Loucy (cell line): ENCODE measurements around the gene KCTD13.

ENCODE experiments used
- H2AFZ ChIP-seq: fragments of 200-600 bp; sonication (generic); 2 replicates; pipeline ENCODE4 v1.6.0; 2016; ENCODE audit warnings: antibody characterized with exemption, mild to moderate bottlenecking, low read length, moderate library complexity
- H3F3A ChIP-seq: fragments of 200-600 bp; 2 replicates; pipeline ENCODE4 v1.6.0; 2016; ENCODE audit warnings: antibody characterized with exemption, low read depth, mild to moderate bottlenecking
- H3K27me3 ChIP-seq: fragments of 200-600 bp; sonication (generic); 2 replicates; pipeline ENCODE4 v1.6.1; 2014; ENCODE audit warnings: low read length, mild to moderate bottlenecking; ENCODE audit not compliant: insufficient read depth, poor library complexity, severe bottlenecking
- H3K36me3 ChIP-seq: fragments of 200-600 bp; sonication (generic); 2 replicates; pipeline ENCODE4 v1.6.1; 2016; ENCODE audit warnings: low read length; ENCODE audit not compliant: insufficient read depth
- H3K4me1 ChIP-seq: fragments of 200-600 bp; sonication (generic); 2 replicates; pipeline ENCODE4 v1.5.1; 2014; ENCODE audit warnings: low read length, mild to moderate bottlenecking; ENCODE audit not compliant: insufficient read depth, poor library complexity, severe bottlenecking
- H3K4me2 ChIP-seq: fragments of 200-600 bp; sonication (generic); 2 replicates; pipeline ENCODE4 v1.6.0; 2014; ENCODE audit warnings: antibody characterized with exemption, low read length, low read depth, mild to moderate bottlenecking; ENCODE audit not compliant: poor library complexity, severe bottlenecking
- H3K4me3 ChIP-seq: fragments of 200-600 bp; sonication (generic); 2 replicates; pipeline ENCODE4 v1.5.1; 2014; ENCODE audit warnings: low read length, mild to moderate bottlenecking, mixed read lengths; ENCODE audit not compliant: poor library complexity, severe bottlenecking
- H3K79me2 ChIP-seq: fragments of 200-600 bp; sonication (generic); 2 replicates; pipeline ENCODE4 v1.6.1; 2014; ENCODE audit warnings: low read length; ENCODE audit not compliant: insufficient read depth
- H3K9ac ChIP-seq: fragments of 200-600 bp; sonication (generic); 2 replicates; pipeline ENCODE4 v1.6.0; 2014; ENCODE audit warnings: mild to moderate bottlenecking, low read depth, low read length, moderate library complexity; ENCODE audit not compliant: poor library complexity, severe bottlenecking
- H3K9me2 ChIP-seq: fragments of 200-600 bp; sonication (generic); replicated peaks from 2 replicates; pipeline ENCODE4 v1.6.1; 2016; ENCODE audit warnings: low read depth, low read length, mixed read lengths
- H3K9me3 ChIP-seq: fragments of 200-600 bp; sonication (generic); 2 replicates; pipeline ENCODE4 v1.6.1; 2014; ENCODE audit warnings: mild to moderate bottlenecking, antibody characterized with exemption, low read length, low read depth; ENCODE audit not compliant: insufficient read depth
- H4K20me1 ChIP-seq: fragments of 200-600 bp; sonication (generic); 2 replicates; pipeline ENCODE4 v1.6.0; 2014; ENCODE audit warnings: antibody characterized with exemption, low read length, mild to moderate bottlenecking; ENCODE audit not compliant: insufficient read depth, poor library complexity, severe bottlenecking
- CTCF ChIP-seq: fragments of 200-600 bp; sonication (generic); conservative IDR thresholded peaks from 2 replicates; pipeline ENCODE4 v1.5.1; 2014; ENCODE audit warnings: mild to moderate bottlenecking, antibody characterized with exemption, low read length
- EZH2phosphoT487 ChIP-seq: fragments of 200-600 bp; IDR thresholded peaks from 2 replicates; pipeline ENCODE4 v1.6.1; 2018; ENCODE audit warnings: antibody characterized with exemption, mild to moderate bottlenecking, moderate library complexity, borderline replicate concordance

Gene KCTD13

GRCh38 chr16:29925105-29925756, 795 bp downstream of the KCTD13 start:
- Histone ChIP-seq H3K36me3 (no peaks in the 10 kb centered on the region), H4K20me1 (peaks cover 10% of the 10 kb centered on the region)
- no peak for TF ChIP-seq EZH2phosphoT487
- no peak for TF ChIP-seq CTCF

GRCh38 chr16:29922986-29923501, 3.0 kb downstream of the KCTD13 start:
- H3K4me3 ChIP-seq, result no peak overlapping the region
- H3K4me1 ChIP-seq, result peaks cover 27% of the 10 kb centered on the region
- no peaks in the 10 kb centered on the region for H3K9me2 ChIP-seq
- no peak overlapping the region for H3K9ac ChIP-seq
- H3F3A ChIP-seq, result no peaks in the 10 kb centered on the region
- H4K20me1 ChIP-seq, result peaks cover 10% of the 10 kb centered on the region
- peak overlapping the region; percentile 4 for H3K4me2 ChIP-seq
- H3K79me2 ChIP-seq, result peaks cover 35% of the 10 kb centered on the region
- TF ChIP-seq EZH2phosphoT487 (no peak), CTCF (no peak)
- H3K9me3 ChIP-seq, result no peaks in the 10 kb centered on the region
- no peaks in the 10 kb centered on the region for H3K27me3 ChIP-seq
- no peak overlapping the region for H2AFZ ChIP-seq
- no peaks in the 10 kb centered on the region; the same call in 1 of the 2 replicates for H3K36me3 ChIP-seq

More at GRCh38 chr16:29925105-29925756, 795 bp downstream of the KCTD13 start:
- H3K79me2 ChIP-seq, result peaks cover 35% of the 10 kb centered on the region
- peak overlapping the region; percentile 93 for H3K9ac ChIP-seq
- H3K4me3 ChIP-seq, result peak overlapping the region; percentile 88
- no peaks in the 10 kb centered on the region for H3K9me3 ChIP-seq
- H2AFZ ChIP-seq, result peak overlapping the region; percentile 78; the same call in 1 of the 2 replicates
- H3K27me3 ChIP-seq, result no peaks in the 10 kb centered on the region
- peak overlapping the region; percentile 92 for H3K4me2 ChIP-seq
- peaks cover 28% of the 10 kb centered on the region for H3K4me1 ChIP-seq
- H3F3A ChIP-seq, result no peaks in the 10 kb centered on the region
- no peaks in the 10 kb centered on the region for H3K9me2 ChIP-seq

- H3K4me2 ChIP-seq, result peak overlapping the region; percentile 4
- H3K9me2 ChIP-seq, result no peaks in the 10 kb centered on the region
- H3F3A ChIP-seq, result no peaks in the 10 kb centered on the region
- no peak overlapping the region for H2AFZ ChIP-seq
- peak overlapping the region; percentile 22 for H3K9ac ChIP-seq
- H3K36me3 ChIP-seq, result no peaks in the 10 kb centered on the region; the same call in 1 of the 2 replicates
- no peaks in the 10 kb centered on the region for H3K27me3 ChIP-seq
- no peak for TF ChIP-seq EZH2phosphoT487
- TF ChIP-seq CTCF, result no peak
- peaks cover 10% of the 10 kb centered on the region for H4K20me1 ChIP-seq
- no peak overlapping the region for H3K4me3 ChIP-seq
- peaks cover 20% of the 10 kb centered on the region for H3K4me1 ChIP-seq
- H3K79me2 ChIP-seq, result peaks cover 33% of the 10 kb centered on the region
- no peaks in the 10 kb centered on the region for H3K9me3 ChIP-seq
Measured at GRCh38 chr16:29922326-29922725, 3.7 kb downstream of the KCTD13 start.
